ENCODE measurements around the gene GMPR.

The GMPR gene

DNA sequence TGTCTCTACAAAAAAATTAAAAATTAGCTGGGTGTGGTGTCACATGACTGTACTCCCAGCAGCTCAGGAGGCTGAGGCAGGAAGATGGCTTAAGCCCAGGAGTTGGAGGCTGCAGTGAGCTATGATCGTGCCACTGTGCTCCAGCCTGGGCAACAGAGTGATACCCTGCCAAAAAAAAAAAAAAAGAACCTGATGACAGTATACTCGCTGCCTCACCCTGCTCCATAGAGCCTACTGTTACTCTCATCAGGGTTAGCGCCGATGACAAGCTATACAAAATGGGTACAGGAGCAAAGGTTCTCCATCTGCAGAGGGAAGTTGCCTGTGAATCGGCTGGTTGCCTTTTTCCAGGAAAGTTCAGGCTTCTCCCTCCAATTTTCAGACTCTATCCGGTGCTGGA lies 53.4 kb downstream of the GMPR start:
- H4K20me1 ChIP-seq (ENCODE audit: low read depth, low read length) = no peaks in the 10 kb centered on the region
- no peaks in the 10 kb centered on the region for H3K9me2 ChIP-seq (replicated peaks; ENCODE audit: insufficient read depth, low read length)
- no peak overlapping the region for H3K4me3 ChIP-seq (ENCODE audit: insufficient read depth, low read length, poor library complexity, severe bottlenecking)
- no peak for TF ChIP-seq EZH2phosphoT487 (conservative IDR thresholded peaks at IDR 0.05; ENCODE audit: low read length)
- TF ChIP-seq, protein P1, sequence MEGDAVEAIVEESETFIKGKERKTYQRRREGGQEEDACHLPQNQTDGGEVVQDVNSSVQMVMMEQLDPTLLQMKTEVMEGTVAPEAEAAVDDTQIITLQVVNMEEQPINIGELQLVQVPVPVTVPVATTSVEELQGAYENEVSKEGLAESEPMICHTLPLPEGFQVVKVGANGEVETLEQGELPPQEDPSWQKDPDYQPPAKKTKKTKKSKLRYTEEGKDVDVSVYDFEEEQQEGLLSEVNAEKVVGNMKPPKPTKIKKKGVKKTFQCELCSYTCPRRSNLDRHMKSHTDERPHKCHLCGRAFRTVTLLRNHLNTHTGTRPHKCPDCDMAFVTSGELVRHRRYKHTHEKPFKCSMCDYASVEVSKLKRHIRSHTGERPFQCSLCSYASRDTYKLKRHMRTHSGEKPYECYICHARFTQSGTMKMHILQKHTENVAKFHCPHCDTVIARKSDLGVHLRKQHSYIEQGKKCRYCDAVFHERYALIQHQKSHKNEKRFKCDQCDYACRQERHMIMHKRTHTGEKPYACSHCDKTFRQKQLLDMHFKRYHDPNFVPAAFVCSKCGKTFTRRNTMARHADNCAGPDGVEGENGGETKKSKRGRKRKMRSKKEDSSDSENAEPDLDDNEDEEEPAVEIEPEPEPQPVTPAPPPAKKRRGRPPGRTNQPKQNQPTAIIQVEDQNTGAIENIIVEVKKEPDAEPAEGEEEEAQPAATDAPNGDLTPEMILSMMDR (IDR thresholded peaks at IDR 0.05; ENCODE audit: insufficient read depth, low read length, poor library complexity, severe bottlenecking) = no peak
- no peaks in the 10 kb centered on the region for H3K79me2 ChIP-seq (ENCODE audit: insufficient read depth, low read length)
- H3F3A ChIP-seq (ENCODE audit: insufficient read depth) = no peaks in the 10 kb centered on the region
- H3K27me3 ChIP-seq (ENCODE audit: low read length) = no peaks in the 10 kb centered on the region
- H3K9ac ChIP-seq (ENCODE audit: low read length) = no peak overlapping the region
- no peak overlapping the region for H3K27ac ChIP-seq (ENCODE audit: low read depth, low read length)
- no peak overlapping the region for H3K4me2 ChIP-seq (ENCODE audit: low read depth, low read length, poor library complexity, severe bottlenecking)
- H3K9me3 ChIP-seq (ENCODE audit: insufficient read depth, low read length) = no peaks in the 10 kb centered on the region
- H2AFZ ChIP-seq (ENCODE audit: low read depth, low read length, severe bottlenecking) = no peak overlapping the region
- no peaks in the 10 kb centered on the region for H3K36me3 ChIP-seq (ENCODE audit: low read length)

DNA sequence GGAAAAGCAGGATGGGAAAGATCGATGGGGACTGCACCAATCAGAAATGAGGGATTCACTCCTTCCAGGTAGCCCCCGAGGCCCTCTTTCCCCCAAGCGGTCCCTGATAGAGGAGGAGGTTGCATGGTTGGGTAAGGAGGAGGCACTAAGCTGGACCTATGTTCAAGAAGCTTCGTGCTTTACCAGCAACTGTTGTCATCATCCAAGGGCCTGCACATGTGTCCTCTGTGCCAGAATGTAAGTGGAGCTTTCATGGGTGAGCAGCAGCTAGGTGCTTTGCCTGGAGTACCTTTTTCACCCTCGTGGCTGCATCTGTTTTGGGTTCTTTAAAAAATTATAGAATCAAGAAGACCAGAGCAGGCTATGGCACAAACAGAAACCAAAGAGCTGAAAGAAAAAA lies 54.0 kb downstream of the GMPR start:
- Histone ChIP-seq H3K4me2 (ENCODE audit: low read depth, low read length, poor library complexity, severe bottlenecking) (no peak overlapping the region), H3K9ac (ENCODE audit: low read length) (no peak overlapping the region)
- TF ChIP-seq EZH2phosphoT487 (conservative IDR thresholded peaks at IDR 0.05; ENCODE audit: low read length) = no peak
- TF ChIP-seq, protein P1 (IDR thresholded peaks at IDR 0.05; ENCODE audit: insufficient read depth, low read length, poor library complexity, severe bottlenecking) = no peak

DNA sequence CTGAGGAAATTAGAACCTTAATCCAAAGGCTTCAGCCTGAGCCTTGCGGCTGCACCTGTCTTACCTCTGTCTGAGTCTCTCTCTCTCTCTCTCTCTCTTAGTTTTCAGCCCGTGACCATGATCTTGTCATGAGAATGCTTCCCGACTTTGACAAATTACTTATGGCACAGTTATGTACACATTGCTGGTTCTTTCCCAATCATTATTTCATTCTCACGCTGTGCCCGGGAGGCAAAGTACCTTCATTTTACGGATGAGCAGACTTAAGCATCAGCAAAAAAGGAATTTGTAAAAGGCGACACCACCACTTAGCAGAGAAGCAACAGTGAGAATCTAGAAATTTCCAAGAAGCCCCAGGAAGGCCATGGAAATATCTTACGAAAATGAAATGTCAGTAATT lies 54.6 kb downstream of the GMPR start:
- no peaks in the 10 kb centered on the region for H3K79me2 ChIP-seq (ENCODE audit: insufficient read depth, low read length)
- no peak overlapping the region for H3K4me2 ChIP-seq (ENCODE audit: low read depth, low read length, poor library complexity, severe bottlenecking)
- H3K9me3 ChIP-seq (ENCODE audit: insufficient read depth, low read length) = no peaks in the 10 kb centered on the region
- no peaks in the 10 kb centered on the region for H3K9me2 ChIP-seq (replicated peaks; ENCODE audit: insufficient read depth, low read length)
- H3K27ac ChIP-seq (ENCODE audit: low read depth, low read length) = no peak overlapping the region
- H3K4me3 ChIP-seq (ENCODE audit: insufficient read depth, low read length, poor library complexity, severe bottlenecking) = no peak overlapping the region
- TF ChIP-seq, protein P1 (IDR thresholded peaks at IDR 0.05; ENCODE audit: insufficient read depth, low read length, poor library complexity, severe bottlenecking) = no peak
- no peak for TF ChIP-seq EZH2phosphoT487 (conservative IDR thresholded peaks at IDR 0.05; ENCODE audit: low read length)
- H3K36me3 ChIP-seq (ENCODE audit: low read length) = no peaks in the 10 kb centered on the region
- H3K27me3 ChIP-seq (ENCODE audit: low read length) = no peaks in the 10 kb centered on the region
- no peaks in the 10 kb centered on the region for H3F3A ChIP-seq (ENCODE audit: insufficient read depth)
- no peak overlapping the region for H2AFZ ChIP-seq (ENCODE audit: low read depth, low read length, severe bottlenecking)
- H4K20me1 ChIP-seq (ENCODE audit: low read depth, low read length) = no peaks in the 10 kb centered on the region
- H3K9ac ChIP-seq (ENCODE audit: low read length) = no peak overlapping the region

More for the DNA sequence above, 54.0 kb downstream of the GMPR start:
- Histone ChIP-seq H3K36me3 (ENCODE audit: low read length) (no peaks in the 10 kb centered on the region), H3K79me2 (ENCODE audit: insufficient read depth, low read length) (no peaks in the 10 kb centered on the region), H3K27me3 (ENCODE audit: low read length) (no peaks in the 10 kb centered on the region), H2AFZ (ENCODE audit: low read depth, low read length, severe bottlenecking) (no peak overlapping the region), H3K4me3 (ENCODE audit: insufficient read depth, low read length, poor library complexity, severe bottlenecking) (no peak overlapping the region), H3K9me3 (ENCODE audit: insufficient read depth, low read length) (no peaks in the 10 kb centered on the region), H4K20me1 (ENCODE audit: low read depth, low read length) (no peaks in the 10 kb centered on the region), H3F3A (ENCODE audit: insufficient read depth) (no peaks in the 10 kb centered on the region), H3K27ac (ENCODE audit: low read depth, low read length) (no peak overlapping the region), H3K9me2 (replicated peaks; ENCODE audit: insufficient read depth, low read length) (no peaks in the 10 kb centered on the region)

All from SU-DHL-6 (cell line).